B cell (primary cell): ENCODE results near the gene DNTTIP2. TPM values are rescaled to one million over a fixed set of nuclear protein-coding genes. Genes with fewer than 3 reads are reported as not detected.
"Not testable (repeated sequence)": the region's sequence is repeated elsewhere in the genome, so short reads cannot be mapped to it uniquely, and the experiment has no call there.

Source experiments
- ATAC-seq: fragments of 200-7000 bp; cut with Tn5 transposase; one replicate; pipeline ENCODE4 v1.10.0; 2021; ENCODE audit warnings: low read depth, mild to moderate bottlenecking, moderate number of reproducible peaks, moderate library complexity
- CTCF ChIA-PET: fragments of 350-600 bp; sonication (Branson Sonifier 250); formaldehyde crosslinking; loops from one replicate; lab custom pipeline; 2021; ENCODE audit warnings: antibody characterized with exemption, inconsistent platforms; lab: Charles Lee
- POLR2A ChIA-PET: fragments of 350-600 bp; sonication (Branson Sonifier 250); formaldehyde crosslinking; loops from one replicate; lab custom pipeline; 2021; ENCODE audit warnings: antibody characterized with exemption; lab: Charles Lee
- DNase-seq: peaks from one replicate; pipeline ENCODE4 v3.0.0; 2013
- H2AFZ ChIP-seq: 2 replicates; pipeline ENCODE4 v1.6.1; 2012; ENCODE audit warnings: mild to moderate bottlenecking, low read depth, low read length; ENCODE audit not compliant: insufficient read depth, poor library complexity, severe bottlenecking
- H3K27ac ChIP-seq, 2 donors: 1 replicate in 1 of 2; 2 replicates in 1 of 2; pipeline ENCODE4 v1.5.1; 2012 to 2013; ENCODE audit warnings: low read length in 2 of 2, mild to moderate bottlenecking in 2 of 2, moderate library complexity in 1 of 2
- H3K27me3 ChIP-seq, 4 experiments: fragments of 200-600 bp in 1 of 4; sonication (generic) in 1 of 4; replicated peaks in 1 of 4; 1 replicate in 2 of 4; 2 replicates in 2 of 4; pipeline versions ENCODE4 v1.6.1 to v1.7.0; 2013 to 2016; ENCODE audit warnings: low read length in 3 of 4, mild to moderate bottlenecking in 2 of 4, mixed read lengths in 1 of 4, moderate library complexity in 1 of 4; ENCODE audit not compliant: insufficient read depth in 4 of 4, control insufficient read depth in 3 of 4; ENCODE audit errors: control extremely low read depth in 1 of 4
- H3K36me3 ChIP-seq, 2 experiments: replicated peaks in 1 of 2; 1 replicate in 1 of 2; 2 replicates in 1 of 2; pipeline versions ENCODE4 v1.6.1 to v1.7.1; 2013; ENCODE audit warnings: low read length in 1 of 2; ENCODE audit not compliant: insufficient read depth in 2 of 2, control insufficient read depth in 1 of 2; ENCODE audit errors: control extremely low read depth in 1 of 2, extremely low read depth in 1 of 2
- H3K4me1 ChIP-seq, 2 donors: fragments of 200-600 bp in 1 of 2; sonication (generic) in 1 of 2; 1 replicate in 1 of 2; 2 replicates in 1 of 2; pipeline versions ENCODE4 v1.5.1 to v1.6.1; 2013 to 2017; ENCODE audit warnings: low read length in 2 of 2; ENCODE audit not compliant: control insufficient read depth in 2 of 2, insufficient read depth in 2 of 2
- H3K4me2 ChIP-seq: replicated peaks from 2 replicates; pipeline ENCODE3; 2012; ENCODE audit warnings: mild to moderate bottlenecking, low read depth, low read length; ENCODE audit not compliant: poor library complexity, severe bottlenecking
- H3K4me3 ChIP-seq, 5 experiments: fragments of 200-600 bp in 1 of 5; sonication (generic) in 1 of 5; 1 replicate in 3 of 5; 2 replicates in 2 of 5; pipeline versions ENCODE4 v1.5.1 to v1.7.0; 2011 to 2016; ENCODE audit warnings: low read length in 4 of 5, mild to moderate bottlenecking in 4 of 5, low read depth in 2 of 5, control low read depth in 1 of 5, moderate library complexity in 1 of 5; ENCODE audit not compliant: insufficient read depth in 1 of 5; ENCODE audit errors: control extremely low read depth in 1 of 5, extremely low read depth in 1 of 5
- H3K79me2 ChIP-seq: fragments of 200-600 bp; sonication (generic); one replicate; pipeline ENCODE4 v1.6.0; 2016; ENCODE audit warnings: low read length; ENCODE audit not compliant: control insufficient read depth, insufficient read depth
- H3K9ac ChIP-seq: fragments of 200-600 bp; sonication (generic); 2 replicates; pipeline ENCODE4 v1.6.1; 2017; ENCODE audit warnings: mild to moderate bottlenecking, low read length, moderate library complexity
- H3K9me3 ChIP-seq, 3 donors: one replicate each; pipeline versions ENCODE4 v1.6.1 to v1.7.1; 2013; ENCODE audit warnings: low read length in 2 of 3; ENCODE audit not compliant: control insufficient read depth in 2 of 3, insufficient read depth in 1 of 3; ENCODE audit errors: control extremely low read depth in 1 of 3
- H4K20me1 ChIP-seq: 2 replicates; pipeline ENCODE4 v1.6.0; 2012; ENCODE audit warnings: mild to moderate bottlenecking, low read length; ENCODE audit not compliant: insufficient read depth, control insufficient read depth, poor library complexity, severe bottlenecking
- H3K27ac Mint-ChIP-seq: one replicate; pipeline ENCODE4 v1.8.0; 2021; ENCODE audit warnings: mixed read lengths
- H3K27me3 Mint-ChIP-seq: one replicate; pipeline ENCODE4 v1.8.0; 2021; ENCODE audit warnings: mixed read lengths
- H3K4me1 Mint-ChIP-seq: one replicate; pipeline ENCODE4 v1.8.0; 2021; ENCODE audit warnings: mixed read lengths
- H3K4me3 Mint-ChIP-seq: one replicate; pipeline ENCODE4 v1.8.0; 2021; ENCODE audit warnings: mixed read lengths
- H3K9me3 Mint-ChIP-seq: one replicate; pipeline ENCODE4 v1.8.0; 2022; ENCODE audit warnings: mixed read lengths; ENCODE audit not compliant: insufficient read depth
- EZH2 ChIP-seq: IDR thresholded peaks from 2 replicates; pipeline ENCODE4 v1.6.1; 2012; ENCODE audit warnings: borderline replicate concordance, low read depth, mild to moderate bottlenecking, moderate library complexity, low read length; ENCODE audit not compliant: insufficient read depth, poor library complexity, severe bottlenecking
- WGBS: methylation state at CpG from one replicate; pipeline ENCODE4 v1.1.5; 2013; ENCODE audit warnings: missing lambda C conversion rate; ENCODE audit not compliant: insufficient coverage; 5-methylcytosine and 5-hydroxymethylcytosine counted together
- intact Hi-C: fragments of 100-400 bp; cut with micrococcal nuclease; formaldehyde crosslinking; loops from one replicate; pipeline ENCODE4 v1.10.0; 2022
- polyA plus RNA-seq: library from polyadenylated mRNA; depleted of rRNA; stranded (reverse); fragments of >200 nt; gene quantifications from 2 replicates; pipeline ENCODE4 v1.2.3, GENCODE V29; 2012
- total RNA-seq, 2 donors: library from RNA; stranded (reverse); fragments of 120-200 nt in 1 of 2; gene quantifications; 1 replicate in 1 of 2; 2 replicates in 1 of 2; pipeline versions ENCODE4 v1.2.3 to v1.2.4, GENCODE V29; 2013 to 2022
- TF ChIP-seq, protein P1 (sequence below): fragments of 200-600 bp; IDR thresholded peaks from one replicate; pipeline ENCODE4 v1.8.0; 2022; ENCODE audit warnings: antibody characterized with exemption, mild to moderate bottlenecking

The DNTTIP2 gene
- total and polyA plus RNA-seq, 2 donors (not counting 1 experiment from before 2014, with no cell fraction given) = 13.6 to 62.1 TPM

DNA sequence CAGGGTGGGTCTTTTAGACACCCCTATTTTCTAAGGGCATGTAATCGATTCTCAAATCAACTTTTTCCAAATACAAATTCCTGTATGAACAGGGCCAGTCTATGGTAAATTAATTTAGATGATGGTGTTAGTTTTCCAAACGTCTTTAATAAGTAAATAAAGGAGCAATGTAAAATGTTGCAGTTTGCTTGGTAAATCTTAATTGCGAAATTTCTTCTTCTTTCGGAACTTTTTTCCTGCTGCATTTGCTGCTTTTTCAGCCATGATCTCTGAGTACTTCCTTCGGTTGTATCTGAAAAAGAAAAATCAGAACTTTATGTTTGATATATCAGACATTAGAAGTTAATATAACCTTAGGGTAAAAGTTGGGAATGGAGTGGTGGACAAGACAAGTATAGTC, 9.4 kb downstream of the DNTTIP2 start:
- Histone ChIP-seq H3K9me3 (no peaks in the 10 kb centered on the region), H3K4me1 (no peaks in the 10 kb centered on the region), H3K4me3 (no peak overlapping the region), H3K27me3 (no peaks in the 10 kb centered on the region), H2AFZ (no peak overlapping the region), H3K36me3 (peaks cover 12 to 58% of the 10 kb centered on the region in 2 experiments), H3K27ac (no peak overlapping the region), H3K79me2 (peaks cover 14% of the 10 kb centered on the region), H4K20me1 (no peaks in the 10 kb centered on the region), H3K4me2 (no peak overlapping the region), H3K9ac (no peak overlapping the region)
- Mint-ChIP-seq H3K27me3 (no peaks in the 10 kb centered on the region), H3K27ac (no peak overlapping the region), H3K4me3 (no peak overlapping the region), H3K4me1 (peaks cover 7% of the 10 kb centered on the region), H3K9me3 (no peaks in the 10 kb centered on the region)
- TF ChIP-seq EZH2 = no peak
- TF ChIP-seq, protein P1, sequence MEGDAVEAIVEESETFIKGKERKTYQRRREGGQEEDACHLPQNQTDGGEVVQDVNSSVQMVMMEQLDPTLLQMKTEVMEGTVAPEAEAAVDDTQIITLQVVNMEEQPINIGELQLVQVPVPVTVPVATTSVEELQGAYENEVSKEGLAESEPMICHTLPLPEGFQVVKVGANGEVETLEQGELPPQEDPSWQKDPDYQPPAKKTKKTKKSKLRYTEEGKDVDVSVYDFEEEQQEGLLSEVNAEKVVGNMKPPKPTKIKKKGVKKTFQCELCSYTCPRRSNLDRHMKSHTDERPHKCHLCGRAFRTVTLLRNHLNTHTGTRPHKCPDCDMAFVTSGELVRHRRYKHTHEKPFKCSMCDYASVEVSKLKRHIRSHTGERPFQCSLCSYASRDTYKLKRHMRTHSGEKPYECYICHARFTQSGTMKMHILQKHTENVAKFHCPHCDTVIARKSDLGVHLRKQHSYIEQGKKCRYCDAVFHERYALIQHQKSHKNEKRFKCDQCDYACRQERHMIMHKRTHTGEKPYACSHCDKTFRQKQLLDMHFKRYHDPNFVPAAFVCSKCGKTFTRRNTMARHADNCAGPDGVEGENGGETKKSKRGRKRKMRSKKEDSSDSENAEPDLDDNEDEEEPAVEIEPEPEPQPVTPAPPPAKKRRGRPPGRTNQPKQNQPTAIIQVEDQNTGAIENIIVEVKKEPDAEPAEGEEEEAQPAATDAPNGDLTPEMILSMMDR = no peak
- POLR2A ChIA-PET = no interaction called here
- WGBS = 100% methylated on average over 1 of the region's 5 CpGs
- DNase-seq (no peak), ATAC-seq (no peak)
- CTCF ChIA-PET = no interaction called here
- intact Hi-C loops = loop anchor here (10.0 kb wide), 2 partner anchors 435 to 685 kb away; partner anchors contain the start of genes CCDC18 and TMED5

DNA sequence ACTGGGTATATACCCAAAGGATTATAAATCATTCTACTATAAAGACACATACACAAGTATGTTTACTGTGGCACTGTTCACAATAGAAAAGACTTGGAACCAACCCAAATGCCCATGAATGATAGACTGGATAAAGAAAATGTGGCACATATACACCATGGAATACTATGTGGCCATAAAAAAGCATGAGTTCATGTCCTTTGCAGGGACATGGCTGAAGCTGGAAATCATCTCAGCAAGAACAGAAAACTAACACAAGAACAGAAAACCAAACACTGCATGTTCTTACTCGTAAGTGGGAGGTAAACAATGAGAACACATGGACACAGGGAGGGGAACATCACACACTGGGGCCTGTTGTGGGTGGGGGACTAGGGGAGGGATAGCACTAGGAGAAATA, 10.5 kb downstream of the DNTTIP2 start:
- ATAC-seq, H3K27me3 Mint-ChIP-seq, H3K4me3 ChIP-seq, H3K4me2 ChIP-seq, H3K4me1 ChIP-seq, H3K27ac ChIP-seq, POLR2A ChIA-PET, H3K4me3 Mint-ChIP-seq, H2AFZ ChIP-seq, CTCF ChIA-PET, H3K9ac ChIP-seq, DNase-seq, H3K79me2 ChIP-seq, H4K20me1 ChIP-seq, H3K4me1 Mint-ChIP-seq, H3K9me3 ChIP-seq, H3K27me3 ChIP-seq, intact Hi-C loops, H3K9me3 Mint-ChIP-seq: not testable (repeated sequence)
- H3K36me3 ChIP-seq = peaks cover 12 to 47% of the 10 kb centered on the region in 2 experiments
- WGBS = no CpG with 5 or more reads among the region's 1 CpG
- H3K27ac Mint-ChIP-seq = peak overlapping the region; percentile 10
